ENCODE measurements around the gene TRAPPC4. TPM values are rescaled to one million over a fixed set of nuclear protein-coding genes. Genes with fewer than 3 reads are reported as not detected.
"Not testable (repeated sequence)": the region's sequence is repeated elsewhere in the genome, so short reads cannot be mapped to it uniquely, and the experiment has no call there.

TRAPPC4 gene
- total RNA-seq, 1 donor from 2014 or later: 61.9 TPM

GRCh38 chr11:119011476-119012053 lies 7.0 kb upstream of the TRAPPC4 start:
- intact Hi-C loops (cut with DNase I): no loop called here
- no peak for DNase-seq (ENCODE audit: low spot score)
- ATAC-seq: no peak

GRCh38 chr11:119012629-119013170 lies 5.9 kb upstream of the TRAPPC4 start:
- intact Hi-C loops (cut with DNase I): no loop called here
- DNase-seq (ENCODE audit: low spot score) (no peak), ATAC-seq (no peak)

GRCh38 chr11:119014209-119014924 lies 4.2 kb upstream of the TRAPPC4 start:
- ATAC-seq (no peak), DNase-seq (ENCODE audit: low spot score) (no peak)
- intact Hi-C loops (cut with DNase I): no loop called here

- ATAC-seq (no peak), DNase-seq (ENCODE audit: low spot score) (no peak)
- intact Hi-C loops (cut with DNase I): no loop called here
These were observed 3.4 kb upstream of the TRAPPC4 start for GRCh38 chr11:119015054-119015611.

GRCh38 chr11:119016216-119017009 lies 2.2 kb upstream of the TRAPPC4 start:
- intact Hi-C loops (cut with DNase I): no loop called here
- no peak for ATAC-seq
- DNase-seq (ENCODE audit: low spot score): no peak

- intact Hi-C loops (cut with DNase I); ATAC-seq; DNase-seq (ENCODE audit: low spot score): not testable (repeated sequence)
These were observed 1.2 kb upstream of the TRAPPC4 start for GRCh38 chr11:119017377-119017776.

GRCh38 chr11:119019996-119020395 lies 1.4 kb downstream of the TRAPPC4 start:
- intact Hi-C loops (cut with DNase I): no loop called here
- ATAC-seq (no peak), DNase-seq (ENCODE audit: low spot score) (no peak)

- ATAC-seq (no peak), DNase-seq (ENCODE audit: low spot score) (no peak)
- intact Hi-C loops (cut with DNase I): no loop called here
These were observed 3.1 kb downstream of the TRAPPC4 start for GRCh38 chr11:119021631-119022030.

- no peak for DNase-seq (ENCODE audit: low spot score)
- no peak for ATAC-seq
- intact Hi-C loops (cut with DNase I): no loop called here
These were observed 5.2 kb downstream of the TRAPPC4 start for GRCh38 chr11:119023741-119024140.

GRCh38 chr11:119024430-119025098 lies 6.0 kb downstream of the TRAPPC4 start:
- ATAC-seq (no peak), DNase-seq (ENCODE audit: low spot score) (no peak)
- intact Hi-C loops (cut with DNase I): no loop called here

- ATAC-seq (no peak), DNase-seq (ENCODE audit: low spot score) (no peak)
- intact Hi-C loops (cut with DNase I): no loop called here
These were observed 6.5 kb downstream of the TRAPPC4 start for GRCh38 chr11:119025099-119025473.

- DNase-seq (ENCODE audit: low spot score) (no peak), ATAC-seq (no peak)
- intact Hi-C loops (cut with DNase I): no loop called here
These were observed 7.0 kb downstream of the TRAPPC4 start for GRCh38 chr11:119025541-119025940.

GRCh38 chr11:119025978-119026766 lies 7.6 kb downstream of the TRAPPC4 start:
- ATAC-seq (no peak), DNase-seq (ENCODE audit: low spot score) (no peak)
- intact Hi-C loops (cut with DNase I): no loop called here

GRCh38 chr11:119026970-119027369 lies 8.4 kb downstream of the TRAPPC4 start:
- ATAC-seq (no peak), DNase-seq (ENCODE audit: low spot score) (no peak)
- intact Hi-C loops (cut with DNase I): no loop called here

GRCh38 chr11:119027561-119028345 lies 9.2 kb downstream of the TRAPPC4 start:
- ATAC-seq (no peak), DNase-seq (ENCODE audit: low spot score) (no peak)
- intact Hi-C loops (cut with DNase I): no loop called here

- ATAC-seq (no peak), DNase-seq (ENCODE audit: low spot score) (no peak)
- intact Hi-C loops (cut with DNase I): no loop called here
These were observed 9.9 kb downstream of the TRAPPC4 start for GRCh38 chr11:119028346-119029068.

- ATAC-seq: no peak
- DNase-seq (ENCODE audit: low spot score): no peak
- intact Hi-C loops (cut with DNase I): no loop called here
These were observed 10.4 kb downstream of the TRAPPC4 start for GRCh38 chr11:119029069-119029339.

Data from sciatic nerve (tissue), 2 donors.